Aorta (tissue), 4 donors: ENCODE measurements around the gene ITPRID1. TPM values are rescaled to one million over a fixed set of nuclear protein-coding genes. Genes with fewer than 3 reads are reported as not detected.

ENCODE experiments used
- polyA plus RNA-seq, 2 donors: library from polyadenylated mRNA; stranded (reverse); fragments of 200-250 nt; gene quantifications; one replicate each; pipeline ENCODE4 v1.2.3, GENCODE V29; 2013
- total RNA-seq, 2 donors: library from RNA; stranded (reverse); fragmentation: NEBNext Ultra II Directional; extraction: Animal tissue kit (Norgen Biotek cat#: 25700); gene quantifications; one replicate each; pipeline ENCODE4 v1.2.1, GENCODE V29; 2021
- donor health status: healthy with polysubstance abuse.
- donor health status: Bipolar disorder and iron deficiency.
- donor health status: DM: no; HTN: no; CAD: no.
- donor health status: DM: yes; HTN: yes; CAD: no.

Gene ITPRID1
- total and polyA plus RNA-seq, 4 donors = 0.09 TPM; not detected in 3

Other genes with a start within 250 kb of the ITPRID1 start
- not detected for gene NEUROD6, start 173.4 kb upstream of the ITPRID1 start, total RNA-seq
- not detected for gene NEUROD6, start 173.4 kb upstream of the ITPRID1 start, polyA plus RNA-seq
- gene PPP1R17, start 173.1 kb downstream of the ITPRID1 start, total RNA-seq = not detected
- gene PPP1R17, start 173.1 kb downstream of the ITPRID1 start, polyA plus RNA-seq = not detected